Measurements from ENCODE around the gene EIF2B5. TPM values are rescaled to one million over a fixed set of nuclear protein-coding genes. Genes with fewer than 3 reads are reported as not detected.

Gene EIF2B5
- total and polyA plus RNA-seq, 2 of the 13 experiments (the other 11 are each of a cell fraction or from before 2014, with no cell fraction given): 38.4 to 60.2 TPM

DNA sequence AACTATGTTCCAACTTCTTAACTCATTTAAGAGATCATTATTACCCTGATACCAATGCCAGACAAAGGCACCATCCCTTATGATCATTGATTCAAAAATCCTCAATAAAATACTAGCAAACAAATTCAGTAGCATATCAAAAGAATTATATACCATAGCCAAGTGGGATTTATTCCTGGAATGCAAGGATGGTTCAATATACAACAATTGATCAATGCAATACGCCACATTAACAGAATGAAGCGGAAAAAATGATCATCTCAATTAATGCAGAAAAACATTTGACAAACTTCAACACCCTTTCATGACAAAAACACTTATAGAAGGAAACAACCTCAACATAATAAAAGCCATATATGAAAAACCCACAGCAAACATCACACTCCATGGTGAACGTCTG, 43.0 kb upstream of the EIF2B5 start:
- H3K79me2 ChIP-seq (ENCODE audit: insufficient read depth, low read length): no peaks in the 10 kb centered on the region
- no peak overlapping the region for H3K4me3 ChIP-seq (replicated peaks in 1 of 3; ENCODE audit: insufficient read depth in 1 of 3, low read depth in 2 of 3, low read length in 3 of 3)
- no peaks in the 10 kb centered on the region for H4K20me1 ChIP-seq (ENCODE audit: insufficient read depth, low read length)
- ATAC-seq (no peak), DNase-seq (ENCODE audit: low spot score) (no peak), FAIRE-seq (no peak)
- WGBS (ENCODE audit: low lambda C conversion rate): 5% methylated on average over 3 of the region's 3 CpGs
- TF ChIP-seq ZNF660 (CRISPR knock-in tag; IDR thresholded peaks at IDR 0.05; ENCODE audit: borderline replicate concordance, low read depth) (no peak), ZSCAN21 (CRISPR knock-in tag; IDR thresholded peaks at IDR 0.05; ENCODE audit: borderline replicate concordance) (no peak), NKX3-1 (CRISPR knock-in tag; IDR thresholded peaks at IDR 0.05) (no peak), KDM5A (IDR thresholded peaks at IDR 0.05; ENCODE audit: borderline replicate concordance, low read length) (no peak), KLF16 (CRISPR knock-in tag; IDR thresholded peaks at IDR 0.05) (no peak), NFE2L1 (CRISPR knock-in tag; IDR thresholded peaks at IDR 0.05; ENCODE audit: borderline replicate concordance) (no peak), GATAD2A (CRISPR knock-in tag; IDR thresholded peaks at IDR 0.05) (no peak), NPAS2 (CRISPR knock-in tag; IDR thresholded peaks at IDR 0.05; ENCODE audit: borderline replicate concordance) (no peak), ONECUT2 (CRISPR knock-in tag; IDR thresholded peaks at IDR 0.05) (no peak), ZNF441 (CRISPR knock-in tag; IDR thresholded peaks at IDR 0.05; ENCODE audit: borderline replicate concordance) (no peak), ZNF75D (CRISPR knock-in tag; IDR thresholded peaks at IDR 0.05; ENCODE audit: borderline replicate concordance) (no peak), GZF1 (CRISPR knock-in tag; IDR thresholded peaks at IDR 0.05) (no peak), PCBP2 (optimal IDR thresholded peaks at IDR 0.05; ENCODE audit: low read depth, low read length, poor library complexity, severe bottlenecking) (no peak), ZNF7 (CRISPR knock-in tag; IDR thresholded peaks at IDR 0.05) (no peak)
- TF ChIP-seq, protein P1, sequence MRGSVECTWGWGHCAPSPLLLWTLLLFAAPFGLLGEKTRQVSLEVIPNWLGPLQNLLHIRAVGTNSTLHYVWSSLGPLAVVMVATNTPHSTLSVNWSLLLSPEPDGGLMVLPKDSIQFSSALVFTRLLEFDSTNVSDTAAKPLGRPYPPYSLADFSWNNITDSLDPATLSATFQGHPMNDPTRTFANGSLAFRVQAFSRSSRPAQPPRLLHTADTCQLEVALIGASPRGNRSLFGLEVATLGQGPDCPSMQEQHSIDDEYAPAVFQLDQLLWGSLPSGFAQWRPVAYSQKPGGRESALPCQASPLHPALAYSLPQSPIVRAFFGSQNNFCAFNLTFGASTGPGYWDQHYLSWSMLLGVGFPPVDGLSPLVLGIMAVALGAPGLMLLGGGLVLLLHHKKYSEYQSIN (CRISPR knock-in tag; IDR thresholded peaks at IDR 0.05; ENCODE audit: borderline replicate concordance): no peak
- TF ChIP-seq, protein P2, sequence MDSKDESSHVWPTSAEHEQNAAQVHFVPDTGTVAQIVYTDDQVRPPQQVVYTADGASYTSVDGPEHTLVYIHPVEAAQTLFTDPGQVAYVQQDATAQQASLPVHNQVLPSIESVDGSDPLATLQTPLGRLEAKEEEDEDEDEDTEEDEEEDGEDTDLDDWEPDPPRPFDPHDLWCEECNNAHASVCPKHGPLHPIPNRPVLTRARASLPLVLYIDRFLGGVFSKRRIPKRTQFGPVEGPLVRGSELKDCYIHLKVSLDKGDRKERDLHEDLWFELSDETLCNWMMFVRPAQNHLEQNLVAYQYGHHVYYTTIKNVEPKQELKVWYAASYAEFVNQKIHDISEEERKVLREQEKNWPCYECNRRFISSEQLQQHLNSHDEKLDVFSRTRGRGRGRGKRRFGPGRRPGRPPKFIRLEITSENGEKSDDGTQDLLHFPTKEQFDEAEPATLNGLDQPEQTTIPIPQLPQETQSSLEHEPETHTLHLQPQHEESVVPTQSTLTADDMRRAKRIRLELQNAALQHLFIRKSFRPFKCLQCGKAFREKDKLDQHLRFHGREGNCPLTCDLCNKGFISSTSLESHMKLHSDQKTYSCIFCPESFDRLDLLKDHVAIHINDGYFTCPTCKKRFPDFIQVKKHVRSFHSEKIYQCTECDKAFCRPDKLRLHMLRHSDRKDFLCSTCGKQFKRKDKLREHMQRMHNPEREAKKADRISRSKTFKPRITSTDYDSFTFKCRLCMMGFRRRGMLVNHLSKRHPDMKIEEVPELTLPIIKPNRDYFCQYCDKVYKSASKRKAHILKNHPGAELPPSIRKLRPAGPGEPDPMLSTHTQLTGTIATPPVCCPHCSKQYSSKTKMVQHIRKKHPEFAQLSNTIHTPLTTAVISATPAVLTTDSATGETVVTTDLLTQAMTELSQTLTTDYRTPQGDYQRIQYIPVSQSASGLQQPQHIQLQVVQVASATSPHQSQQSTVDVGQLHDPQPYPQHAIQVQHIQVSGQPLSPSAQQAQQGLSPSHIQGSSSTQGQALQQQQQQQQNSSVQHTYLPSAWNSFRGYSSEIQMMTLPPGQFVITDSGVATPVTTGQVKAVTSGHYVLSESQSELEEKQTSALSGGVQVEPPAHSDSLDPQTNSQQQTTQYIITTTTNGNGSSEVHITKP (CRISPR knock-in tag; IDR thresholded peaks at IDR 0.05; ENCODE audit: low read depth): no peak
- H2AFZ ChIP-seq (ENCODE audit: low read length): no peak overlapping the region
- H3K4me2 ChIP-seq (ENCODE audit: low read depth, low read length): no peak overlapping the region
- H3K9me3 ChIP-seq (ENCODE audit: low read length): peaks cover 13% of the 10 kb centered on the region
- H3K36me3 ChIP-seq (replicated peaks in 1 of 2; ENCODE audit: control insufficient read depth in 1 of 2, insufficient read depth in 2 of 2, low read length in 2 of 2): no peaks in the 10 kb centered on the region
- ChIA-PET CTCF (ENCODE audit: low intra/inter-chr PET ratio, low total read pairs) (no interaction called here), POLR2A (no interaction called here)
- no TSS peak for BruUV-seq (replicated peaks)
- intact Hi-C loops (cut with micrococcal nuclease; ENCODE audit: unreplicated experiment): no loop called here
- no peaks in the 10 kb centered on the region for H3K4me1 ChIP-seq (ENCODE audit: insufficient read depth, low read length)
- H3K27ac ChIP-seq (ENCODE audit: extremely low read length, insufficient read depth, low read length): no peak overlapping the region
- H3K9ac ChIP-seq (ENCODE audit: insufficient read depth, low read depth, low read length): no peak overlapping the region
- in situ Hi-C loops (cut with HindIII; ENCODE audit: extremely low pct_ligation_motif_present, low pct_unique_long_range_greater_than_20kb): no loop called here
- H3K27me3 ChIP-seq (ENCODE audit: control insufficient read depth in 1 of 2, insufficient read depth in 2 of 2, low read length in 2 of 2): no peaks in the 10 kb centered on the region
